IPS-18a (cell line): ENCODE results near the gene MME.

Experiments
- H3K27ac ChIP-seq: one replicate; pipeline ENCODE4 v1.5.1; 2013; ENCODE audit warnings: low read length
- H3K27me3 ChIP-seq: one replicate; pipeline ENCODE4 v1.6.1; 2013; ENCODE audit warnings: mild to moderate bottlenecking, low read length; ENCODE audit not compliant: control insufficient read depth, insufficient read depth
- H3K36me3 ChIP-seq: one replicate; pipeline ENCODE4 v1.6.1; 2013; ENCODE audit warnings: low read depth, low read length; ENCODE audit not compliant: control insufficient read depth
- H3K4me1 ChIP-seq: one replicate; pipeline ENCODE4 v1.6.1; 2013; ENCODE audit warnings: low read depth, low read length; ENCODE audit not compliant: control insufficient read depth
- H3K4me3 ChIP-seq: one replicate; pipeline ENCODE4 v1.5.1; 2013; ENCODE audit warnings: low read length
- H3K9ac ChIP-seq: one replicate; pipeline ENCODE4 v1.6.1; 2013; ENCODE audit warnings: mild to moderate bottlenecking, low read length, moderate library complexity
- H3K9me3 ChIP-seq: one replicate; pipeline ENCODE4 v1.6.1; 2013; ENCODE audit warnings: low read depth, low read length; ENCODE audit not compliant: control insufficient read depth

The MME gene

GRCh38 chr3:155079746-155080487, at the start of gene MME:
Gene MME (plus strand): TSS chr3:155080319. CDS start chr3:155084168, 3,849 bp downstream.
- Histone ChIP-seq H3K27me3 (peaks cover 28% of the 10 kb centered on the region), H3K9me3 (no peaks in the 10 kb centered on the region), H3K4me3 (peak within 1 kb of the TSS; percentile 74), H3K36me3 (no peaks in the 10 kb centered on the region), H3K4me1 (peaks cover 17% of the 10 kb centered on the region), H3K27ac (no peak within 1 kb of the TSS), H3K9ac (peak within 1 kb of the TSS; percentile 57)

GRCh38 chr3:155031186-155031585, 48.9 kb upstream of the MME start:
- no peak overlapping the region for H3K4me3 ChIP-seq
- H3K36me3 ChIP-seq = no peaks in the 10 kb centered on the region
- H3K27me3 ChIP-seq = no peaks in the 10 kb centered on the region
- peaks cover 3% of the 10 kb centered on the region for H3K9me3 ChIP-seq
- no peak overlapping the region for H3K27ac ChIP-seq
- no peak overlapping the region for H3K9ac ChIP-seq
- peaks cover 17% of the 10 kb centered on the region for H3K4me1 ChIP-seq

GRCh38 chr3:155032918-155033317, 47.2 kb upstream of the MME start:
- Histone ChIP-seq H3K4me3 (no peak overlapping the region), H3K27ac (no peak overlapping the region), H3K36me3 (no peaks in the 10 kb centered on the region), H3K4me1 (peaks cover 17% of the 10 kb centered on the region), H3K27me3 (no peaks in the 10 kb centered on the region), H3K9ac (no peak overlapping the region), H3K9me3 (peaks cover 3% of the 10 kb centered on the region)

- Histone ChIP-seq H3K36me3 (no peaks in the 10 kb centered on the region), H3K27me3 (no peaks in the 10 kb centered on the region), H3K27ac (no peak overlapping the region), H3K9ac (no peak overlapping the region), H3K4me1 (peaks cover 17% of the 10 kb centered on the region), H3K4me3 (no peak overlapping the region), H3K9me3 (peaks cover under 1% of the 10 kb centered on the region)
These were observed 45.3 kb upstream of the MME start for GRCh38 chr3:155034786-155035185.

- H3K4me3 ChIP-seq = no peak overlapping the region
- H3K27ac ChIP-seq = no peak overlapping the region
These were observed 44.6 kb upstream of the MME start for GRCh38 chr3:155035553-155035952.

GRCh38 chr3:155037508-155038202, 42.5 kb upstream of the MME start:
- peaks cover 6% of the 10 kb centered on the region for H3K4me1 ChIP-seq
- H3K27ac ChIP-seq = no peak overlapping the region
- H3K4me3 ChIP-seq = no peak overlapping the region
- no peaks in the 10 kb centered on the region for H3K27me3 ChIP-seq
- no peak overlapping the region for H3K9ac ChIP-seq
- H3K36me3 ChIP-seq = no peaks in the 10 kb centered on the region
- no peaks in the 10 kb centered on the region for H3K9me3 ChIP-seq

More at GRCh38 chr3:155035553-155035952, 44.6 kb upstream of the MME start:
- Histone ChIP-seq H3K36me3 (no peaks in the 10 kb centered on the region), H3K9ac (no peak overlapping the region), H3K4me1 (peaks cover 16% of the 10 kb centered on the region), H3K9me3 (no peaks in the 10 kb centered on the region), H3K27me3 (no peaks in the 10 kb centered on the region)

GRCh38 chr3:155038203-155038554, 41.9 kb upstream of the MME start:
- H3K27ac ChIP-seq = no peak overlapping the region

GRCh38 chr3:155046935-155047334, 33.2 kb upstream of the MME start:
- Histone ChIP-seq H3K4me1 (no peaks in the 10 kb centered on the region), H3K27me3 (no peaks in the 10 kb centered on the region), H3K4me3 (no peak overlapping the region), H3K36me3 (no peaks in the 10 kb centered on the region), H3K27ac (no peak overlapping the region), H3K9me3 (peaks cover 1% of the 10 kb centered on the region), H3K9ac (no peak overlapping the region)

More at GRCh38 chr3:155038203-155038554, 41.9 kb upstream of the MME start:
- Histone ChIP-seq H3K27me3 (no peaks in the 10 kb centered on the region), H3K4me1 (peaks cover under 1% of the 10 kb centered on the region), H3K4me3 (no peak overlapping the region), H3K9ac (no peak overlapping the region), H3K9me3 (no peaks in the 10 kb centered on the region), H3K36me3 (no peaks in the 10 kb centered on the region)

GRCh38 chr3:155047672-155048071, 32.4 kb upstream of the MME start:
- Histone ChIP-seq H3K36me3 (no peaks in the 10 kb centered on the region), H3K27me3 (no peaks in the 10 kb centered on the region), H3K4me3 (no peak overlapping the region), H3K4me1 (no peaks in the 10 kb centered on the region), H3K9ac (no peak overlapping the region), H3K9me3 (peaks cover 9% of the 10 kb centered on the region), H3K27ac (no peak overlapping the region)

GRCh38 chr3:155049959-155050358, 30.2 kb upstream of the MME start:
- Histone ChIP-seq H3K9ac (no peak overlapping the region), H3K27me3 (no peaks in the 10 kb centered on the region), H3K4me1 (no peaks in the 10 kb centered on the region), H3K4me3 (no peak overlapping the region), H3K36me3 (no peaks in the 10 kb centered on the region), H3K9me3 (peaks cover 12% of the 10 kb centered on the region), H3K27ac (no peak overlapping the region)

GRCh38 chr3:155052470-155052869, 27.6 kb upstream of the MME start:
- H3K36me3 ChIP-seq = no peaks in the 10 kb centered on the region
- H3K27me3 ChIP-seq = no peaks in the 10 kb centered on the region
- H3K9me3 ChIP-seq = peaks cover 12% of the 10 kb centered on the region
- H3K4me3 ChIP-seq = no peak overlapping the region
- H3K27ac ChIP-seq = no peak overlapping the region
- H3K4me1 ChIP-seq = no peaks in the 10 kb centered on the region
- H3K9ac ChIP-seq = no peak overlapping the region

- Histone ChIP-seq H3K4me3 (no peak overlapping the region), H3K9ac (no peak overlapping the region), H3K4me1 (no peaks in the 10 kb centered on the region), H3K9me3 (peaks cover 12% of the 10 kb centered on the region), H3K27me3 (no peaks in the 10 kb centered on the region), H3K27ac (no peak overlapping the region), H3K36me3 (no peaks in the 10 kb centered on the region)
These were observed 26.4 kb upstream of the MME start for GRCh38 chr3:155053756-155054155.
